Pancreas (tissue), 10 donors: ENCODE data around the gene MICOS13. TPM values are rescaled to one million over a fixed set of nuclear protein-coding genes. Genes with fewer than 3 reads are reported as not detected.
A peak's percentile ranks its signal among the peaks of the same experiment; 100 is the strongest.

Source experiments
- ATAC-seq, 4 donors: fragments of 200-7000 bp; cut with Tn5 transposase; one replicate each; pipeline versions ENCODE4 v1.8.0 to v1.9.1; 2020; ENCODE audit warnings: mild to moderate bottlenecking in 4 of 4, moderate library complexity in 4 of 4
- DNase-seq, 6 donors: peaks; one replicate each; pipeline ENCODE4 v3.0.0-alpha.2; 2020
- FAIRE-seq: peaks from 2 replicates; lab custom pipeline; 2012; peaks lifted over from hg19 to GRCh38; lab: Jason Lieb, UNC
- H3K27ac ChIP-seq, 4 donors: fragments of 200-600 bp; sonication (generic); 1 replicate in 3 of 4; 2 replicates in 1 of 4; pipeline versions ENCODE4 v1.5.0 to v1.8.0; 2020
- H3K27me3 ChIP-seq, 4 donors: fragments of 200-600 bp; one replicate each; pipeline ENCODE4 v1.8.0; 2021
- H3K36me3 ChIP-seq, 3 donors: fragments of 200-600 bp; sonication (generic) in 1 of 3; one replicate each; pipeline versions ENCODE4 v1.5.0 to v1.8.0; 2020 to 2021
- H3K4me1 ChIP-seq, 3 donors: fragments of 200-600 bp; one replicate each; pipeline ENCODE4 v1.8.0; 2021
- H3K4me3 ChIP-seq, 4 donors: fragments of 200-600 bp; sonication (generic) in 2 of 4; one replicate each; pipeline versions ENCODE4 v1.5.0 to v1.8.0; 2020 to 2021
- H3K9me3 ChIP-seq, 4 donors: fragments of 200-600 bp; one replicate each; pipeline ENCODE4 v1.8.0; 2021
- CTCF ChIP-seq, 4 donors: fragments of 200-600 bp; sonication (generic) in 3 of 4; IDR thresholded peaks; one replicate each; pipeline versions ENCODE4 v1.5.0 to v1.8.0; 2021; ENCODE audit warnings: antibody characterized with exemption in 4 of 4
- WGBS, 2 donors: extraction: QIAGEN DNeasy Blood & Tissue Kit; methylation state at CpG; one replicate each; pipeline ENCODE4 v1.1.7; 2013; 5-methylcytosine and 5-hydroxymethylcytosine counted together
- intact Hi-C, 3 donors: fragments of 100-400 bp; cut with DNase I; formaldehyde crosslinking; loops; one replicate each; pipeline versions ENCODE4 v1.11.1 to v1.14.2; 2022
- polyA plus RNA-seq, 2 donors: library from polyadenylated mRNA; stranded (reverse); fragments of 200-250 nt; gene quantifications; one replicate each; pipeline ENCODE4 v1.2.3, GENCODE V29; 2013
- total RNA-seq, 6 donors: library from RNA; stranded (reverse); fragmentation: NEBNext Ultra II Directional in 4 of 6; extraction: Animal tissue kit (Norgen Biotek cat#: 25700) in 4 of 6; gene quantifications; one replicate each; pipeline versions ENCODE4 v1.2.1 to v1.2.4, GENCODE V29; 2021 to 2023
- donor health status: healthy with polysubstance abuse.
- donor health status: DM: no; HTN: no; CAD: no; lungs with moderate emphysema.
- donor health status: DM: no; HTN: no; CAD: no.
- donor health status: control.
- donor health status: control.
- donor health status: Bipolar disorder and iron deficiency.
- donor health status: DM: yes; HTN: yes; CAD: no.
- donor health status: DM: no; HTN: no; CAD: no.
- donor health status: DM: no; HTN: no; CAD: no.
- donor health status: DM: yes; HTN: yes; CAD: no.

MICOS13 gene
- total and polyA plus RNA-seq, 8 donors = 14.0 to 77.5 (median 24.7) TPM

DNA sequence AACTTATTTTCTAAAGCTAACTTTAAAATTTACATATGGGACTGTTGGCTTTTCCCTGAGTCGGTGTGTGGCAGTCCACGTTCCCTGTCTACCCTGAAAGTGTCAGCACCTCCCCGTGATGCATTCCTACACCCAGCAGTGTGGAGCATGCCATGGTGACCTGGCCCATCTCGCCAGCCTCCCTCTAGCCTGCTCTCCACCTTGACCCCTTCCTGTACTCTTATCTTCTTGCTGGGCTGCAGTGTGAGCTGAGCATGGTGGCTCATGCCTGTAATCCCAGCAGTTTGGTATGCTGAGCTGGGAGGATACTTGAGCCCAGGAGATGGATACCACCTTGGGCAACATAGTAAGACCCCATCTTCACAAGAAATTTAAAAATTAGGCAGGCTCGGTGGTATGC, 25.4 kb downstream of the MICOS13 start:
- Histone ChIP-seq H3K4me3 (no peak overlapping the region), H3K4me1 (no peaks in the 10 kb centered on the region), H3K27ac (no peak overlapping the region), H3K9me3 (no peaks in the 10 kb centered on the region), H3K36me3 (peaks cover 12 to 95% (median 78%) of the 10 kb centered on the region in 3 donors), H3K27me3 (no peaks in the 10 kb centered on the region)
- 90% methylated on average over 5 of the region's 5 CpGs for WGBS, 2 donors
- FAIRE-seq (no peak), DNase-seq (peak in 1 of 6 donors; percentile 15), ATAC-seq (no peak)
- TF ChIP-seq CTCF (IDR thresholded peaks at IDR 0.05) = no peak
- intact Hi-C loops = no loop called here

DNA sequence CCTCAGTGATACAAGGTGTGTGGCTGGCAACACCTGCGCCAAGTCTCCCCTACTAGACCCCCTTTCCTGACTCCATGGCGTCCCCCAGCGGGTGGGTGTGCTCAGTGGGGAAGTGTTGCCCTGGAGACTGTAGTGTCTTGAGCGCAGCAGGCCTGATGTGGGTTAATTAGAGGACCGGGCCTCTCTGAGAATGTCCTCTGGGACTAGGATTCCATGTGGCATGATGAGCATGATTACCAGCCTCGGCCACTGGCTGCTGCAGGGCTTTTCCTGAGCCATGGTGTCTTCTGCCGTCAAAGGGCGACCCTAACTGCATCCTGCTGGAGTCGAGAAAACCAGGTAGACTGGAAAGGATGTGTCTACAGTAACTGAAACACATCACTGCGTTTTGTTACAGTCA, 28.1 kb downstream of the MICOS13 start:
- FAIRE-seq = no peak
- H3K36me3 ChIP-seq = peaks cover 5 to 90% (median 63%) of the 10 kb centered on the region in 3 donors

GRCh38 chr19:5651361-5651760, 29.0 kb downstream of the MICOS13 start:
- H3K4me1 ChIP-seq = no peaks in the 10 kb centered on the region
- peaks cover 5 to 90% (median 66%) of the 10 kb centered on the region in 3 donors for H3K36me3 ChIP-seq
- ATAC-seq (no peak), FAIRE-seq (no peak), DNase-seq (peak in 1 of 6 donors; percentile 32)
- WGBS, 2 donors = 92 to 94% methylated on average over 5 of the region's 5 CpGs
- intact Hi-C loops = no loop called here
- H3K9me3 ChIP-seq = no peaks in the 10 kb centered on the region
- H3K27ac ChIP-seq = no peak overlapping the region
- TF ChIP-seq CTCF (IDR thresholded peaks at IDR 0.05) = no peak
- H3K27me3 ChIP-seq = no peaks in the 10 kb centered on the region
- H3K4me3 ChIP-seq = no peak overlapping the region

More for the DNA sequence above, 28.1 kb downstream of the MICOS13 start:
- intact Hi-C loops = no loop called here
- no peaks in the 10 kb centered on the region for H3K4me1 ChIP-seq
- H3K27ac ChIP-seq = no peak overlapping the region
- no peaks in the 10 kb centered on the region for H3K9me3 ChIP-seq
- DNase-seq = peak in 1 of 6 donors; percentile 18
- H3K4me3 ChIP-seq = no peak overlapping the region
- no peak for TF ChIP-seq CTCF (IDR thresholded peaks at IDR 0.05)
- ATAC-seq = no peak
- WGBS, 2 donors = 91 to 96% methylated on average over 10 of the region's 10 CpGs
- no peaks in the 10 kb centered on the region for H3K27me3 ChIP-seq

DNA sequence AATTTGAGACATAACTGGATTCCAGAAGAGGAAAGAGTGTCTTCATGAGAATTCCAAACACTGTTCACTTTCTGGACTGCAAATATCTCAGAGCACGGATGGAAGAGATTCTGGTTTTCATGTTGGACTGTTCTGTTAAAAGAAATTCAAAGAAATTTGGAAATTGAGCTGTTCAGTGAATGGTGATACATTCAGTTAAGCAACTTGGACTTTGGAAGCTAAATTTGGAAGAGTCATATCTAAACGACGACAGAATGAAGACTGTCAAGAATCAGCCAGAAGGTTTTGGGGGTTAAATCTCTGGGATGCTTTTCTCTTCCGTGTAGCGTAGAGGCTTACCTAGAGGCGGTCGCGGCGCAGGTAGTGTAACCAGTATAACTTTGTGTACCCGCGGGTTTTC, 31.9 kb downstream of the MICOS13 start:
- Histone ChIP-seq H3K36me3 (peaks cover 5 to 80% (median 41%) of the 10 kb centered on the region in 3 donors), H3K9me3 (no peaks in the 10 kb centered on the region), H3K27me3 (no peaks in the 10 kb centered on the region), H3K4me3 (no peak overlapping the region), H3K27ac (no peak overlapping the region), H3K4me1 (no peaks in the 10 kb centered on the region)
- DNase-seq (no peak), FAIRE-seq (no peak), ATAC-seq (no peak)
- no peak for TF ChIP-seq CTCF (IDR thresholded peaks at IDR 0.05)
- intact Hi-C loops = no loop called here
- 85 to 89% methylated on average over 9 of the region's 11 CpGs for WGBS, 2 donors

- H3K4me1 ChIP-seq = peaks cover 0 to 8% (median 0%) of the 10 kb centered on the region in 3 donors
- ATAC-seq (no peak), FAIRE-seq (no peak), DNase-seq (peak in 1 of 6 donors; percentile 5)
- intact Hi-C loops = no loop called here
- H3K36me3 ChIP-seq = peaks cover 5 to 62% (median 37%) of the 10 kb centered on the region in 3 donors
- no peak overlapping the region for H3K27ac ChIP-seq
- no peaks in the 10 kb centered on the region for H3K27me3 ChIP-seq
- H3K9me3 ChIP-seq = no peaks in the 10 kb centered on the region
- WGBS, 2 donors = 83 to 87% methylated on average over 4 of the region's 4 CpGs
- no peak overlapping the region for H3K4me3 ChIP-seq
- no peak for TF ChIP-seq CTCF (IDR thresholded peaks at IDR 0.05)
Observed at GRCh38 chr19:5646703-5647102, 33.6 kb downstream of the MICOS13 start.
